Endothelial cell of umbilical vein (primary cell): ENCODE results near the gene EVI2A. TPM values are rescaled to one million over a fixed set of nuclear protein-coding genes. Genes with fewer than 3 reads are reported as not detected.

Experiments used
- BruUV-seq: library from RNA; stranded (reverse); fragments of 400-500 nt; replicated peaks from 2 replicates; lab custom pipeline; 2021; lab: Mats Ljungman, UMichigan
- CTCF ChIA-PET: fragments of 300-600, 350-600 bp; sonication (Branson Sonifier 250); formaldehyde crosslinking; loops from one replicate; lab custom pipeline; 2021; ENCODE audit warnings: antibody characterized with exemption, inconsistent platforms; lab: Charles Lee
- POLR2A ChIA-PET: fragments of 300-600, 350-600 bp; sonication (Branson Sonifier 250); formaldehyde crosslinking; loops from one replicate; lab custom pipeline; 2021; ENCODE audit warnings: antibody characterized with exemption, inconsistent platforms; lab: Charles Lee
- DNase-seq: peaks from one replicate; pipeline ENCODE4 v3.0.0-alpha.2; 2011; ENCODE audit warnings: low read depth, low spot score
- FAIRE-seq: peaks from 2 replicates; lab custom pipeline; 2011; peaks lifted over from hg19 to GRCh38; lab: Jason Lieb, UNC
- H2AFZ ChIP-seq: 2 replicates; pipeline ENCODE4 v1.6.0; 2012; ENCODE audit warnings: low read depth, low read length, control low read depth, inconsistent platforms
- H3K27ac ChIP-seq: 2 replicates; pipeline ENCODE4 v1.5.1; 2011; ENCODE audit warnings: low read depth, mild to moderate bottlenecking, control low read depth, low read length, moderate library complexity; ENCODE audit not compliant: insufficient read depth
- H3K27me3 ChIP-seq, 2 experiments: 2 replicates each; pipeline versions ENCODE4 v1.6.0 to v1.6.1; 2011; ENCODE audit warnings: low read length in 2 of 2, mixed read lengths in 1 of 2; ENCODE audit not compliant: control insufficient read depth in 2 of 2, insufficient read depth in 2 of 2
- H3K36me3 ChIP-seq, 2 experiments: 2 replicates in 1 of 2; 3 replicates in 1 of 2; pipeline ENCODE4 v1.5.1; 2011; ENCODE audit warnings: low read length in 2 of 2, mild to moderate bottlenecking in 1 of 2, moderate library complexity in 1 of 2; ENCODE audit not compliant: control insufficient read depth in 2 of 2, insufficient read depth in 2 of 2; ENCODE audit errors: extremely low read depth in 1 of 2
- H3K4me1 ChIP-seq: 3 replicates; pipeline ENCODE4 v1.5.1; 2011; ENCODE audit warnings: mild to moderate bottlenecking, low read length; ENCODE audit not compliant: control insufficient read depth, insufficient read depth; ENCODE audit errors: extremely low read depth
- H3K4me2 ChIP-seq: 2 replicates; pipeline ENCODE4 v1.6.1; 2011; ENCODE audit warnings: low read length, control low read depth, mixed read lengths; ENCODE audit not compliant: insufficient read depth
- H3K4me3 ChIP-seq, 3 experiments: fragments of 200-600 bp in 1 of 3; sonication (generic), shearing (Covaris generic) in 1 of 3; replicated peaks in 1 of 3; 2 replicates each; pipeline ENCODE4 v1.5.1; 2011 to 2016; ENCODE audit warnings: control low read depth in 3 of 3, low read length in 3 of 3, mild to moderate bottlenecking in 2 of 3, inconsistent platforms in 1 of 3, low read depth in 1 of 3, moderate library complexity in 1 of 3; ENCODE audit not compliant: insufficient read depth in 1 of 3
- H3K79me2 ChIP-seq: 2 replicates; pipeline ENCODE4 v1.6.0; 2012; ENCODE audit warnings: low read length, inconsistent platforms; ENCODE audit not compliant: control insufficient read depth, insufficient read depth
- H3K9ac ChIP-seq: replicated peaks from 2 replicates; pipeline ENCODE3; 2011; ENCODE audit warnings: low read length, control low read depth; ENCODE audit not compliant: insufficient read depth; ENCODE audit errors: extremely low read depth
- H3K9me1 ChIP-seq: replicated peaks from 3 replicates; pipeline ENCODE4 v1.6.0; 2011; ENCODE audit warnings: mild to moderate bottlenecking, low read length; ENCODE audit not compliant: control insufficient read depth, insufficient read depth; ENCODE audit errors: extremely low read depth
- H3K9me3 ChIP-seq: replicated peaks from 2 replicates; pipeline ENCODE4 v1.5.1; 2012; ENCODE audit warnings: low read length, inconsistent platforms; ENCODE audit not compliant: control insufficient read depth, insufficient read depth
- H4K20me1 ChIP-seq: replicated peaks from 2 replicates; pipeline ENCODE3; 2011; ENCODE audit warnings: mild to moderate bottlenecking, low read length; ENCODE audit not compliant: control insufficient read depth, insufficient read depth; ENCODE audit errors: extremely low read depth
- EZH2 ChIP-seq: IDR thresholded peaks from 2 replicates; pipeline ENCODE4 v1.6.1; 2012; ENCODE audit warnings: borderline replicate concordance, low read depth, mild to moderate bottlenecking, moderate library complexity, low read length, inconsistent platforms; ENCODE audit not compliant: severe bottlenecking
- FOS ChIP-seq: IDR thresholded peaks from 2 replicates; pipeline ENCODE4 v1.6.1; 2011; ENCODE audit warnings: mild to moderate bottlenecking, low read length, moderate library complexity, borderline replicate concordance; ENCODE audit not compliant: insufficient read depth
- GATA2 ChIP-seq: IDR thresholded peaks from 2 replicates; pipeline ENCODE4 v1.7.0; 2011; ENCODE audit warnings: low read depth, mild to moderate bottlenecking, moderate library complexity, mixed read lengths, low read length; ENCODE audit not compliant: insufficient read length, insufficient read depth
- JUN ChIP-seq: IDR thresholded peaks from 2 replicates; pipeline ENCODE4 v1.6.1; 2011; ENCODE audit warnings: borderline replicate concordance, low read depth; ENCODE audit not compliant: insufficient read length, insufficient read depth
- MYC ChIP-seq: IDR thresholded peaks from one replicate; pipeline ENCODE4 v1.6.1; 2011; ENCODE audit warnings: mild to moderate bottlenecking, low read depth, low read length
- POLR2A ChIP-seq: IDR thresholded peaks from 2 replicates; pipeline ENCODE4 v1.6.1; 2012; ENCODE audit warnings: low read depth, mild to moderate bottlenecking, control low read depth, low read length
- POLR2AphosphoS5 ChIP-seq: IDR thresholded peaks from 2 replicates; pipeline ENCODE4 v1.6.1; 2012; ENCODE audit warnings: low read depth, mild to moderate bottlenecking, control low read depth, low read length, moderate library complexity; ENCODE audit not compliant: insufficient read depth
- dilution Hi-C: fragments of 300-500 bp; cut with MboI; formaldehyde crosslinking; loops from one replicate; pipeline ENCODE4 v1.15.0; 2019; ENCODE audit warnings: low sequenced_read_pairs; ENCODE audit not compliant: extremely low pct_ligation_motif_present
- intact Hi-C: fragments of 100-400 bp; cut with micrococcal nuclease; formaldehyde crosslinking; loops from one replicate; pipeline ENCODE4 v1.10.0; 2022
- polyA plus RNA-seq, 4 experiments: library from polyadenylated mRNA; depleted of rRNA in 3 of 4; stranded (reverse) in 3 of 4; unstranded in 1 of 4; fragments of >200 nt; gene quantifications; 2 replicates each; pipeline versions ENCODE4 v1.2.1 to v1.2.3, GENCODE V29; 2011 to 2012; ENCODE audit warnings: missing spikeins in 1 of 4
- total RNA-seq: library from RNA; stranded (reverse); gene quantifications from 2 replicates; pipeline ENCODE4 v1.2.3, GENCODE V29; 2021
- TF ChIP-seq, protein P1 (sequence below), 2 donors: IDR thresholded peaks; 1 replicate in 1 of 2; 2 replicates in 1 of 2; pipeline ENCODE4 v1.5.1; 2011; ENCODE audit warnings: low read length in 2 of 2, mild to moderate bottlenecking in 2 of 2, moderate library complexity in 2 of 2, control low read depth in 1 of 2, inconsistent platforms in 1 of 2, low read depth in 1 of 2; ENCODE audit not compliant: insufficient read depth in 1 of 2; ENCODE audit errors: extremely low read depth in 1 of 2
- TF ChIP-seq, protein P2 (sequence below): IDR thresholded peaks from 2 replicates; pipeline ENCODE4 v1.6.1; 2011; ENCODE audit not compliant: insufficient read depth, insufficient read length

EVI2A gene
- total and polyA plus RNA-seq, 2 donors (not counting 3 experiments of a cell fraction or from before 2014, with no cell fraction given) = 0.07 to 0.22 TPM

DNA sequence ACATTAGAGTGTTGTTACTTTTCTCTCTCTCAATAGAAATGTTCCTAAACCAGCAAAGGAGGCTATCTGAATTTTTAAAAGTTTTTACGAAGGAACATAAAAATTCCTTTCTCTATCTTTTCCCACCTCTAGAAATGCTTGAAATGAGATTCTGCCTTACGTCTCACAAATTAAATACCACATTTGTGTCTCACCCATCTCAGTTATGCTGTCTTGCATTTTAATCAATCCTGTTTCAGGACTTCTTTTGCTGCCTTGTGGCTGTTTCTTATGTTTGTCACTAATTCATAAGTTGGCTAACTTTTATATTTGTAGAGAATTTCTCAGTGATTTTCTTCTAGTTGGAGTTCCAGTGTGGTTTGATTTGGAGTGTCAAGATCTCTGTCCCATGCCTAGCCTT, 27.8 kb downstream of the EVI2A start:
- POLR2A ChIA-PET = no interaction called here
- no peak overlapping the region for H3K27ac ChIP-seq

DNA sequence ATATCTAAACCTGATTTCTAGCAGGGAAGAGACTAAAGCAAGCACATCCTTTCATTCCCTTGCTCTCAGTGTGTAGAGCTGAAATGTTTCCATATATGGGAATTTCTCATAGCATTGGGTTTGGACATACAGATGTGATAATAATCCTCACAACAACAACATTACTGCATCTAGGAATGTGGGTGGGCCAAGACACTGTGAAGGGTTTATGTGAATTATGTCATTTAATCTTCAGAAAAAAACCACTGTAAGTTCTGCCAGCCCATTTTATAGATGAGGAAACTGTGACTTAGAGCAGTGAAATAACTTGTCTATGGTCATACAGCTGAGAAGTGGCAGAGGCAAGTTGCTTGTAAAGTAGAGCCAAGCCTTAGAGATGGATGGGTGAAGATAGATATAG, 29.6 kb downstream of the EVI2A start:
- no peaks in the 10 kb centered on the region for H3K79me2 ChIP-seq
- H3K27ac ChIP-seq = no peak overlapping the region
- no peak overlapping the region for H3K4me2 ChIP-seq
- H3K9me3 ChIP-seq = no peaks in the 10 kb centered on the region
- no peaks in the 10 kb centered on the region for H3K36me3 ChIP-seq
- no peak for FAIRE-seq
- no peaks in the 10 kb centered on the region for H3K9me1 ChIP-seq
- TF ChIP-seq EZH2 = no peak
- TF ChIP-seq POLR2A = no peak
- TF ChIP-seq GATA2 = no peak
- TF ChIP-seq, protein P1, sequence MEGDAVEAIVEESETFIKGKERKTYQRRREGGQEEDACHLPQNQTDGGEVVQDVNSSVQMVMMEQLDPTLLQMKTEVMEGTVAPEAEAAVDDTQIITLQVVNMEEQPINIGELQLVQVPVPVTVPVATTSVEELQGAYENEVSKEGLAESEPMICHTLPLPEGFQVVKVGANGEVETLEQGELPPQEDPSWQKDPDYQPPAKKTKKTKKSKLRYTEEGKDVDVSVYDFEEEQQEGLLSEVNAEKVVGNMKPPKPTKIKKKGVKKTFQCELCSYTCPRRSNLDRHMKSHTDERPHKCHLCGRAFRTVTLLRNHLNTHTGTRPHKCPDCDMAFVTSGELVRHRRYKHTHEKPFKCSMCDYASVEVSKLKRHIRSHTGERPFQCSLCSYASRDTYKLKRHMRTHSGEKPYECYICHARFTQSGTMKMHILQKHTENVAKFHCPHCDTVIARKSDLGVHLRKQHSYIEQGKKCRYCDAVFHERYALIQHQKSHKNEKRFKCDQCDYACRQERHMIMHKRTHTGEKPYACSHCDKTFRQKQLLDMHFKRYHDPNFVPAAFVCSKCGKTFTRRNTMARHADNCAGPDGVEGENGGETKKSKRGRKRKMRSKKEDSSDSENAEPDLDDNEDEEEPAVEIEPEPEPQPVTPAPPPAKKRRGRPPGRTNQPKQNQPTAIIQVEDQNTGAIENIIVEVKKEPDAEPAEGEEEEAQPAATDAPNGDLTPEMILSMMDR (IDR thresholded peaks at IDR 0.05; ENCODE audit: extremely low read depth in 1 of 2, insufficient read depth in 1 of 2, low read depth in 1 of 2, low read length in 2 of 2) = no peak
- TF ChIP-seq JUN = no peak
- TF ChIP-seq, protein P2, sequence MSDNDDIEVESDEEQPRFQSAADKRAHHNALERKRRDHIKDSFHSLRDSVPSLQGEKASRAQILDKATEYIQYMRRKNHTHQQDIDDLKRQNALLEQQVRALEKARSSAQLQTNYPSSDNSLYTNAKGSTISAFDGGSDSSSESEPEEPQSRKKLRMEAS = no peak
- no peak for TF ChIP-seq MYC
- TF ChIP-seq FOS = no peak
- no peak for TF ChIP-seq POLR2AphosphoS5
- no TSS peak for BruUV-seq
- CTCF ChIA-PET = no interaction called here
- no peak overlapping the region for H3K9ac ChIP-seq
- intact Hi-C loops = no loop called here
- no peaks in the 10 kb centered on the region for H3K27me3 ChIP-seq
- no peak overlapping the region for H3K4me3 ChIP-seq
- H3K4me1 ChIP-seq = no peaks in the 10 kb centered on the region
- POLR2A ChIA-PET = no interaction called here
- dilution Hi-C loops = no loop called here
- H4K20me1 ChIP-seq = no peaks in the 10 kb centered on the region
- H2AFZ ChIP-seq = no peak overlapping the region
- DNase-seq = no peak

More for the DNA sequence above, 27.8 kb downstream of the EVI2A start:
- no peaks in the 10 kb centered on the region for H4K20me1 ChIP-seq
- TF ChIP-seq JUN = no peak
- TF ChIP-seq POLR2AphosphoS5 = no peak
- no peak for TF ChIP-seq POLR2A
- no TSS peak for BruUV-seq
- H3K79me2 ChIP-seq = no peaks in the 10 kb centered on the region
- dilution Hi-C loops = no loop called here
- no peaks in the 10 kb centered on the region for H3K27me3 ChIP-seq
- no peaks in the 10 kb centered on the region for H3K36me3 ChIP-seq
- H3K4me1 ChIP-seq = no peaks in the 10 kb centered on the region
- H3K4me3 ChIP-seq = no peak overlapping the region
- H3K9ac ChIP-seq = no peak overlapping the region
- H2AFZ ChIP-seq = no peak overlapping the region
- FAIRE-seq = no peak
- intact Hi-C loops = no loop called here
- no peak for DNase-seq
- CTCF ChIA-PET = no interaction called here
- no peaks in the 10 kb centered on the region for H3K9me1 ChIP-seq
- H3K9me3 ChIP-seq = no peaks in the 10 kb centered on the region
- no peak overlapping the region for H3K4me2 ChIP-seq
